ENCODE data around the gene NECAP2. TPM values are rescaled to one million over a fixed set of nuclear protein-coding genes. Genes with fewer than 3 reads are reported as not detected.

The NECAP2 gene
- total and polyA plus RNA-seq, 2 of the 4 experiments (the other 2 are of a cell fraction) = 80.5 to 85.1 TPM

DNA sequence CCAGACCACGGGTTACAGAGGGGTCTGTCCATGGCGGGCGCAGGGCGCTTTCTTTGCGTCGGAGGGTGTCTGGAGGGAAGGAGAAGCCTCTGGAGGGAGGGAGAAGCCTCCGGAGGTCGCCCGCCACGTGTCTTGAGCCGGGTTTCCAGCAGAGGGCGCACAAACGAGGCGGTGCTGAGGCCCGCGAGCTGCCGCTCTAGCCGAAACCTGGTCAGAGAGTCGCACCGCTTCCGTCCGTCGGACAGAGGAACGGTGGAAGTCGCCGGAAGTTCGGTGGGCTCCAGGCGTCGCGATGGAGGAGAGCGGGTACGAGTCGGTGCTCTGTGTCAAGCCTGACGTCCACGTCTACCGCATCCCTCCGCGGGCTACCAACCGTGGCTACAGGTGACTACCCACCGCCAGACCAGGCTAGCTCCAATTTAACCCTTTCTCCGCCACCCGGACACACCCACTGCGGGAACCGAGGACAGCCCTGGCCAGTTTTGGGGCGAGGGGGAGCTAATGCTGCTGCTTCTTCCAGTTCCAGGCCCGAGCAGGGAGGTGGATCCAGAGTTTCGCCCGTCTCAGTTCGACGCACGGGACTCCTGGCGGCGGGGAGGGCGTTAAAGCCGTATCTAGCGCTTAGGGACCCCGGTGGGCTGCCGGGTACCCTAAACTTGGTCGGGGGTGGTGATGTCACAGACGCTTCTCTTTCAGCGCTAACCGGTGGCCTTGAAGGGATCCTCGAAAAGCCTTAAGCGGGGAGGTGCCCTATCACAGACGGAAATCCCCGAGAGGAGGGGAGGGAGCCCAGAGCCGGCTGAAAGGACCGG, at the start of gene NECAP2 (continued):
- peak; percentile 80 for TF ChIP-seq MXI1 (IDR thresholded peaks at IDR 0.05; ENCODE audit: borderline replicate concordance, low read depth, low read length)
- TF ChIP-seq NFE2L2 (IDR thresholded peaks at IDR 0.05; ENCODE audit: low read depth, low read length) = no peak
- TF ChIP-seq RCOR1 (IDR thresholded peaks at IDR 0.05; ENCODE audit: insufficient replicate concordance, low read length) = no peak
- TF ChIP-seq, protein P1, sequence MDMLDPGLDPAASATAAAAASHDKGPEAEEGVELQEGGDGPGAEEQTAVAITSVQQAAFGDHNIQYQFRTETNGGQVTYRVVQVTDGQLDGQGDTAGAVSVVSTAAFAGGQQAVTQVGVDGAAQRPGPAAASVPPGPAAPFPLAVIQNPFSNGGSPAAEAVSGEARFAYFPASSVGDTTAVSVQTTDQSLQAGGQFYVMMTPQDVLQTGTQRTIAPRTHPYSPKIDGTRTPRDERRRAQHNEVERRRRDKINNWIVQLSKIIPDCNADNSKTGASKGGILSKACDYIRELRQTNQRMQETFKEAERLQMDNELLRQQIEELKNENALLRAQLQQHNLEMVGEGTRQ (IDR thresholded peaks at IDR 0.05; ENCODE audit: low read depth, low read length) = peak; percentile 77

GRCh38 chr1:16391411-16391810, 49.1 kb upstream of the NECAP2 start:
- H3K23ac ChIP-seq (ENCODE audit: low read depth, low read length) = no peak overlapping the region
- no peaks in the 10 kb centered on the region for H3K9me3 ChIP-seq (ENCODE audit: control insufficient read depth, insufficient read depth, low read length)
- peaks cover 24 to 83% of the 10 kb centered on the region in 2 experiments; a peak in 3 of 4 replicates for H3K79me1 ChIP-seq (ENCODE audit: low read depth in 1 of 2, low read length in 2 of 2)
- no peak for ATAC-seq (ENCODE audit: low read depth)
- dilution Hi-C loops (cut with HindIII; ENCODE audit: low sequenced_read_pairs, unreplicated experiment) (no loop called here), intact Hi-C loops (cut with micrococcal nuclease) (no loop called here), in situ Hi-C loops (cut with MboI; ENCODE audit: low sequenced_read_pairs) (no loop called here)
- no peak overlapping the region for H2BK5ac ChIP-seq (ENCODE audit: low read depth, low read length, poor library complexity, severe bottlenecking)
- POLR2A ChIA-PET (ENCODE audit: unreplicated experiment) = no interaction called here
- H3K4me3 ChIP-seq (ENCODE audit: insufficient read depth, low read depth, low read length) = no peak overlapping the region
- peaks cover 23% of the 10 kb centered on the region for H3K4me1 ChIP-seq (ENCODE audit: control insufficient read depth, insufficient read depth, low read length)
- no peak overlapping the region for H4K8ac ChIP-seq (ENCODE audit: low read depth in 2 of 2, low read length in 2 of 2)
- no peaks in the 10 kb centered on the region for H3K27me3 ChIP-seq (ENCODE audit: control insufficient read depth, insufficient read depth, low read length)
- H3K9ac ChIP-seq (ENCODE audit: low read depth, low read length) = no peak overlapping the region
- H2AK5ac ChIP-seq (ENCODE audit: low read depth, low read length) = no peak overlapping the region; the same call in 1 of the 2 replicates
- no peak overlapping the region for H4K5ac ChIP-seq (ENCODE audit: low read depth, low read length)
- peak overlapping the region; percentile 8; the same call in 1 of the 2 replicates for H3K14ac ChIP-seq (replicated peaks; ENCODE audit: low read depth, low read length)
- DNase-seq = no peak
- peaks cover 21% of the 10 kb centered on the region for H3K36me3 ChIP-seq (ENCODE audit: control insufficient read depth, insufficient read depth, low read length)
- TF ChIP-seq CHD1 (IDR thresholded peaks at IDR 0.05; ENCODE audit: low read depth, low read length) (no peak), MAZ (IDR thresholded peaks at IDR 0.05; ENCODE audit: borderline replicate concordance, low read depth, low read length) (no peak)
- H3K9me1 ChIP-seq (ENCODE audit: insufficient read depth, low read length) = peaks cover 38% of the 10 kb centered on the region
- no peak overlapping the region for H2AK9ac ChIP-seq (replicated peaks; ENCODE audit: low read depth, low read length, poor library complexity)
- H3K18ac ChIP-seq (ENCODE audit: low read depth, low read length) = no peak overlapping the region
- no peak overlapping the region for H2BK120ac ChIP-seq (ENCODE audit: low read depth, low read length)
- H4K91ac ChIP-seq (ENCODE audit: insufficient read depth, low read depth, low read length) = no peak overlapping the region
- H3K4ac ChIP-seq (ENCODE audit: low read depth, low read length) = no peak overlapping the region
- no TSS peak for BruUV-seq (replicated peaks)
- no peak overlapping the region for H3K56ac ChIP-seq (ENCODE audit: extremely low read depth, insufficient read depth, low read length)
- WGBS, 2 experiments (ENCODE audit: extremely low coverage in 2 of 2, insufficient read length in 1 of 2) = 40% methylated on average over 1 of the region's 3 CpGs; no CpG with 5 or more reads in 1 of the 2 experiments
- H2BK15ac ChIP-seq (ENCODE audit: low read depth, low read length) = no peak overlapping the region
- H3K27ac ChIP-seq (ENCODE audit: insufficient read depth, low read length) = no peak overlapping the region
- no peak overlapping the region for H3K4me2 ChIP-seq (ENCODE audit: low read depth, low read length)
- CTCF ChIA-PET = no interaction called here
- peaks cover 63% of the 10 kb centered on the region for H4K20me1 ChIP-seq (ENCODE audit: insufficient read depth, low read length)
- no peak overlapping the region for H2AFZ ChIP-seq (replicated peaks; ENCODE audit: low read length, poor library complexity)
- H2BK20ac ChIP-seq (ENCODE audit: low read depth, low read length) = no peak overlapping the region
